GM18507 (cell line): Measurements from ENCODE around the gene PATL1.
"Not testable (repeated sequence)": the region's sequence is repeated elsewhere in the genome, so short reads cannot be mapped to it uniquely, and the experiment has no call there.

Source experiments
- DNase-seq: peaks from one replicate; pipeline ENCODE4 v3.0.0; 2011; ENCODE audit warnings: low read depth; ENCODE audit not compliant: insufficient read length; ENCODE audit errors: extremely low spot score
- FAIRE-seq: peaks from 2 replicates; lab custom pipeline; 2011; peaks lifted over from hg19 to GRCh38; lab: Jason Lieb, UNC

PATL1 gene

GRCh38 chr11:59668950-59669610 is at the start of gene PATL1:
Gene PATL1 (minus strand): TSS chr11:59669037. CDS start chr11:59668895, 142 bp downstream.
- DNase-seq (peak; percentile 99), FAIRE-seq (peak; percentile 98)

- FAIRE-seq (no peak), DNase-seq (no peak)
Observed at GRCh38 chr11:59716051-59716450, 47.2 kb upstream of the PATL1 start.

- DNase-seq (no peak), FAIRE-seq (no peak)
Observed at GRCh38 chr11:59713745-59714144, 44.9 kb upstream of the PATL1 start, which contains the start of gene OR10V1. Gene OR10V1 (minus strand): TSS chr11:59713845. CDS start chr11:59713845, 0 bp downstream.

- no peak for DNase-seq
- no peak for FAIRE-seq
Observed at GRCh38 chr11:59710136-59710847, 41.5 kb upstream of the PATL1 start.

- no peak for DNase-seq
- FAIRE-seq, result no peak
Observed at GRCh38 chr11:59708537-59708936, 39.7 kb upstream of the PATL1 start.

GRCh38 chr11:59707371-59707770 is 38.5 kb upstream of the PATL1 start:
- no peak for DNase-seq
- no peak for FAIRE-seq

- FAIRE-seq, result no peak
Observed at GRCh38 chr11:59706518-59707285, 37.9 kb upstream of the PATL1 start.

GRCh38 chr11:59705294-59705693 is 36.5 kb upstream of the PATL1 start:
- FAIRE-seq, result no peak

More at GRCh38 chr11:59706518-59707285, 37.9 kb upstream of the PATL1 start:
- DNase-seq, result no peak

GRCh38 chr11:59703515-59703914 is 34.7 kb upstream of the PATL1 start:
- FAIRE-seq, DNase-seq: not testable (repeated sequence)

More at GRCh38 chr11:59705294-59705693, 36.5 kb upstream of the PATL1 start:
- no peak for DNase-seq

- not testable (repeated sequence) for FAIRE-seq, DNase-seq
Observed at GRCh38 chr11:59700157-59700556, 31.3 kb upstream of the PATL1 start.

GRCh38 chr11:59698506-59698905 is 29.7 kb upstream of the PATL1 start:
- FAIRE-seq, result no peak

GRCh38 chr11:59692915-59693314 is 24.1 kb upstream of the PATL1 start:
- DNase-seq, result no peak

More at GRCh38 chr11:59698506-59698905, 29.7 kb upstream of the PATL1 start:
- DNase-seq, result no peak

GRCh38 chr11:59691156-59691555 is 22.3 kb upstream of the PATL1 start:
- FAIRE-seq, result no peak
- no peak for DNase-seq

More at GRCh38 chr11:59692915-59693314, 24.1 kb upstream of the PATL1 start:
- no peak for FAIRE-seq

- DNase-seq, result no peak
- no peak for FAIRE-seq
Observed at GRCh38 chr11:59689015-59689414, 20.2 kb upstream of the PATL1 start.

- DNase-seq, FAIRE-seq: not testable (repeated sequence)
Observed at GRCh38 chr11:59681260-59681725, 12.5 kb upstream of the PATL1 start.

- peak; percentile 48 for FAIRE-seq
- DNase-seq, result peak; percentile 35
Observed at GRCh38 chr11:59680287-59681154, 11.7 kb upstream of the PATL1 start.

- no peak for DNase-seq
- FAIRE-seq, result no peak
Observed at GRCh38 chr11:59679347-59679746, 10.5 kb upstream of the PATL1 start.

GRCh38 chr11:59678813-59679165 is 10.0 kb upstream of the PATL1 start:
- FAIRE-seq, result no peak
- no peak for DNase-seq
